Fibroblast of lung (primary cell): ENCODE measurements around the gene CUEDC1. TPM values are rescaled to one million over a fixed set of nuclear protein-coding genes. Genes with fewer than 3 reads are reported as not detected.

ENCODE experiments used
- DNase-seq, 2 donors: peaks; one replicate each; pipeline versions ENCODE4 v3.0.0 to v3.0.0-alpha.2; 2010; ENCODE audit warnings: low read depth in 2 of 2
- H2AFZ ChIP-seq: 2 replicates; pipeline ENCODE4 v1.5.1; 2012; ENCODE audit warnings: low read length, control low read depth, inconsistent platforms
- H3K27ac ChIP-seq: 2 replicates; pipeline ENCODE4 v1.5.1; 2011; ENCODE audit warnings: low read length, control low read depth; ENCODE audit not compliant: insufficient read depth
- H3K27me3 ChIP-seq: 2 replicates; pipeline ENCODE4 v1.5.1; 2011; ENCODE audit warnings: mild to moderate bottlenecking, low read length; ENCODE audit not compliant: control insufficient read depth, insufficient read depth
- H3K36me3 ChIP-seq: 2 replicates; pipeline ENCODE4 v1.5.1; 2011; ENCODE audit warnings: low read length; ENCODE audit not compliant: control insufficient read depth, insufficient read depth
- H3K4me1 ChIP-seq: 2 replicates; pipeline ENCODE4 v1.5.1; 2011; ENCODE audit warnings: low read length; ENCODE audit not compliant: control insufficient read depth, insufficient read depth; ENCODE audit errors: extremely low read depth
- H3K4me2 ChIP-seq: 2 replicates; pipeline ENCODE4 v1.5.1; 2011; ENCODE audit warnings: low read length, control low read depth; ENCODE audit not compliant: insufficient read depth; ENCODE audit errors: extremely low read depth
- H3K4me3 ChIP-seq, 4 experiments: fragments of 200-600 bp in 1 of 4; sonication (generic) in 1 of 4; replicated peaks in 1 of 4; 2 replicates each; pipeline ENCODE4 v1.5.1; 2011 to 2016; ENCODE audit warnings: low read length in 4 of 4, low read depth in 3 of 4, mild to moderate bottlenecking in 3 of 4, control low read depth in 2 of 4, inconsistent platforms in 1 of 4, mixed read lengths in 1 of 4; ENCODE audit not compliant: insufficient read depth in 1 of 4; ENCODE audit errors: control extremely low read depth in 1 of 4
- H3K79me2 ChIP-seq: 2 replicates; pipeline ENCODE4 v1.5.1; 2012; ENCODE audit warnings: mild to moderate bottlenecking, low read length, inconsistent platforms; ENCODE audit not compliant: control insufficient read depth, insufficient read depth
- H3K9ac ChIP-seq: 2 replicates; pipeline ENCODE4 v1.5.1; 2011; ENCODE audit warnings: mild to moderate bottlenecking, low read length, control low read depth; ENCODE audit not compliant: insufficient read depth
- H3K9me3 ChIP-seq: 2 replicates; pipeline ENCODE4 v1.5.1; 2012; ENCODE audit warnings: low read depth, low read length; ENCODE audit not compliant: control insufficient read depth, insufficient read depth
- H4K20me1 ChIP-seq: 2 replicates; pipeline ENCODE4 v1.5.1; 2011; ENCODE audit warnings: low read length; ENCODE audit not compliant: control insufficient read depth, insufficient read depth; ENCODE audit errors: extremely low read depth
- EZH2 ChIP-seq: IDR thresholded peaks from 2 replicates; pipeline ENCODE4 v1.5.1; 2012; ENCODE audit warnings: low read length, control low read depth, mild to moderate bottlenecking; ENCODE audit errors: missing control alignments
- polyA plus RNA-seq, 2 donors: library from polyadenylated mRNA; depleted of rRNA in 1 of 2; stranded (reverse) in 1 of 2; unstranded in 1 of 2; fragments of >200 nt; gene quantifications; 2 replicates each; pipeline ENCODE4 v1.2.1, GENCODE V29; 2011 to 2012; ENCODE audit warnings: missing spikeins in 1 of 2
- total RNA-seq: library from RNA; depleted of rRNA; stranded (reverse); fragments of >200 nt; gene quantifications from 2 replicates; pipeline ENCODE4 v1.2.1, GENCODE V29; 2014
- TF ChIP-seq, protein P1 (sequence below), 2 donors: IDR thresholded peaks in 1 of 2; conservative IDR thresholded peaks in 1 of 2; 1 replicate in 1 of 2; 2 replicates in 1 of 2; pipeline ENCODE4 v1.5.1; 2011 to 2012; ENCODE audit warnings: low read length in 2 of 2, control low read depth in 1 of 2, inconsistent platforms in 1 of 2, low read depth in 1 of 2, mild to moderate bottlenecking in 1 of 2

CUEDC1 gene
- total and polyA plus RNA-seq, 2 donors (not counting 1 experiment from before 2014, with no cell fraction given) = 11.9 to 34.9 TPM

DNA sequence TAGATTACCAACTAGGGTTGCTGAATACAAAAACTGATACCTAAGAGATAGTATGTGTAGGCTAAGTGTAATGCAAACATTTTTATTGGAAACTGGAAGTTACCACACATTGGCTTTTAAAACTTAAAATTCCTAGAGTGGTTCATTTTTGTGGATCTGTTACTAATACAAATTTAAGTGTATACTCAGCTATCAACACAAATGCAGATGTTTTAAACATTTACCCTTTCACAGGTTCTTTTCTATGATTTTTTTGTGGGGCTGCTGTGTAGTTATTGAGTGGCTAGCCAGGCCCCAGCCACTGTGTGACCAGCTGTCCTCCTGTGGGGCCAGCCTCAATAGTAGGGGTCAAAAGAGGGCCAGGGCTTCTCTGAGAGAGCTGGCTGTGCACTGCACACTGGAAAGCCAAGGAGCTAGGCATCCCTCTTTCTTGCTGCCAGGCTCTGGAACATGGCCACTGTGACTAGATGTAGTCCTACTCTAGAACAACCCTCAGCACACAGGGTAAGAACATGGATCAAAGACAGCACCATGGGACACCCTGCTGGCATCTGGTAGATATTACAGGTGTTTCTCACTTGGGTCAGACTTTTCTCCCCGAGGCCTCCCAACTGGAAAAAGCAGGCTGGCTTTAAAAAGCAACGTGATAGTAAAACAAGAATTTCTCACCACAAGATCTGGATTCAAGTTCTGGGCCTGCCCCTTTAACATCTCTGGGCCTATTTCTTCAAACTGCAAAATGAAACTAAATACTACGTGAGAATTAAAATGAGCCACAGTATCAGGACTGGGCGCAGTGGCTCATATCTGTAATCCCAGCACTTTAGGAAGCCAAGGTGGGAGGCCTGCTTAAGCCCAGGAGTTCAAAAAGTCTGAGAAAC, 40.1 kb upstream of the CUEDC1 start:
- H3K27ac ChIP-seq = no peak overlapping the region
- DNase-seq = peak; percentile 69 to 84

DNA sequence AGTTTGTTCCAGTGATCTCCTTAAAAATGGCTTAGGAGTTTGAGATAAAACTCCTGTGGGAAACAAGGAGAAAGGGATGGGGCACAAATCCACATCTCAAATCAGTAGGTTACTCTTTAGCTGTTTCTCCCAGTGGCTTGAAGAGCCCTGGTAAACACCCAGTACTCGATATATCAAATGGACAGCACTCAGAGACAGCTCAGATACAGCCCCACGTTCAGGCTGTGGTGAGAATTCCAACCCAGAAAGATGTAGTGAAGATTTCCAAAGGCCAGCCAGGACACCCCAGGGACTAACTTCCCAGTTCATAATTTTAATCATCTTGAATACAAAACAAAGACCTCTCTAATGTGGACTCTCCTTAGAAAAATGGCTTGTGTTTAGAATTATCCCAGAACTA, 39.2 kb upstream of the CUEDC1 start:
- Histone ChIP-seq H3K27ac (no peak overlapping the region), H3K27me3 (no peaks in the 10 kb centered on the region), H3K4me3 (no peak overlapping the region), H3K79me2 (peaks cover 7% of the 10 kb centered on the region), H3K36me3 (peaks cover 2% of the 10 kb centered on the region), H3K9ac (no peak overlapping the region), H3K4me1 (peaks cover 2% of the 10 kb centered on the region), H2AFZ (no peak overlapping the region), H3K4me2 (no peak overlapping the region), H3K9me3 (no peaks in the 10 kb centered on the region), H4K20me1 (no peaks in the 10 kb centered on the region)
- TF ChIP-seq EZH2 = no peak
- TF ChIP-seq, protein P1, sequence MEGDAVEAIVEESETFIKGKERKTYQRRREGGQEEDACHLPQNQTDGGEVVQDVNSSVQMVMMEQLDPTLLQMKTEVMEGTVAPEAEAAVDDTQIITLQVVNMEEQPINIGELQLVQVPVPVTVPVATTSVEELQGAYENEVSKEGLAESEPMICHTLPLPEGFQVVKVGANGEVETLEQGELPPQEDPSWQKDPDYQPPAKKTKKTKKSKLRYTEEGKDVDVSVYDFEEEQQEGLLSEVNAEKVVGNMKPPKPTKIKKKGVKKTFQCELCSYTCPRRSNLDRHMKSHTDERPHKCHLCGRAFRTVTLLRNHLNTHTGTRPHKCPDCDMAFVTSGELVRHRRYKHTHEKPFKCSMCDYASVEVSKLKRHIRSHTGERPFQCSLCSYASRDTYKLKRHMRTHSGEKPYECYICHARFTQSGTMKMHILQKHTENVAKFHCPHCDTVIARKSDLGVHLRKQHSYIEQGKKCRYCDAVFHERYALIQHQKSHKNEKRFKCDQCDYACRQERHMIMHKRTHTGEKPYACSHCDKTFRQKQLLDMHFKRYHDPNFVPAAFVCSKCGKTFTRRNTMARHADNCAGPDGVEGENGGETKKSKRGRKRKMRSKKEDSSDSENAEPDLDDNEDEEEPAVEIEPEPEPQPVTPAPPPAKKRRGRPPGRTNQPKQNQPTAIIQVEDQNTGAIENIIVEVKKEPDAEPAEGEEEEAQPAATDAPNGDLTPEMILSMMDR (conservative IDR thresholded peaks at IDR 0.05 in 1 of 2, IDR thresholded peaks at IDR 0.05 in 1 of 2; ENCODE audit: low read depth in 1 of 2, low read length in 2 of 2) = no peak
- DNase-seq = no peak

More for the DNA sequence above, 40.1 kb upstream of the CUEDC1 start:
- TF ChIP-seq, protein P1 (conservative IDR thresholded peaks at IDR 0.05 in 1 of 2, IDR thresholded peaks at IDR 0.05 in 1 of 2; ENCODE audit: low read depth in 1 of 2, low read length in 2 of 2) = peak; percentile 64 to 71
- TF ChIP-seq EZH2 = no peak
- no peak overlapping the region for H2AFZ ChIP-seq
- no peaks in the 10 kb centered on the region for H3K9me3 ChIP-seq
- peaks cover 2% of the 10 kb centered on the region for H3K4me1 ChIP-seq
- H3K4me2 ChIP-seq = no peak overlapping the region
- peaks cover 7% of the 10 kb centered on the region for H3K79me2 ChIP-seq
- peaks cover 2% of the 10 kb centered on the region for H3K36me3 ChIP-seq
- no peak overlapping the region for H3K9ac ChIP-seq
- H4K20me1 ChIP-seq = no peaks in the 10 kb centered on the region
- no peaks in the 10 kb centered on the region for H3K27me3 ChIP-seq
- no peak overlapping the region for H3K4me3 ChIP-seq

DNA sequence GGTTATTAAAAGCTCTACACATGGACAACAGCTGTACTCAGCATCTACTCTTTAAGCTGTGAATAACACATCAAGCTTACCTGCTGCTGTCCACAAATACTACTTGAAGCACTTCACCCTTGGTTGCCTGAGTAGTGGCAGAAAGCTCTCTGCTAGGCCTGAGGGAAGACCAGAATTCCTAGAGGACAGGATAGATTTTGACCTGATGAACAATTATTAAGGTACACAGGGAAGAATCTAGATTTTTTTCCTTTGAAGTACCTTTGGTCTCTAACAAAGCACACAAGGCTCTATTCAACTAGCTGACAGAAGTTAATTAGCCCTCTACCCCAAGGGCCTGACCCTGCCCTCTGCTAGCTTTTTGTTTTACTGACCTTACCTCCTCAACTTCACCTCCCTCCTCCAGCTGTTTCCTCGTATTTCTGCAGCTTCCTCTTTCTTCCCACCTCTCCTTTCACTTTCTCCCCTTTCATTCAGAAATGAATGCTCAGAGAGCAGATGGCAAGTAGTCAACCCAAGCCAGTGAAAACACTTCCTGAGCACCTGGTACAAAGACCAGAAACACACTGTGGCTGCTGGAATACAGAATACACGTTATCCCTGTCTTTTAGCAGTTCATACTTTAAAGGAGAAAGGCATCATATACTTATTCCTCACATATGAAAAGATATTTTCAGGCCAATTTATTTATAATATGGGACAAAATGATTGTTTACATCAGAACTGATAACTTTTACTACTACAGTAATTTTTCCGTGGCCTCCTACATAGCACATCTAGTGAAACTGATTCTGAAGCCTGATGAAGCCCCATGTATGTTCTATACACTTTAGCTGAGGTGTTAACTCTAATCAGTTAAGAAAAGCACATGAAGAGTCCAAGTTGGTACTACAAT, 38.5 kb upstream of the CUEDC1 start:
- Histone ChIP-seq H3K9ac (no peak overlapping the region), H3K27ac (no peak overlapping the region), H3K4me2 (no peak overlapping the region)

More for the DNA sequence above, 38.5 kb upstream of the CUEDC1 start:
- Histone ChIP-seq H3K27me3 (no peaks in the 10 kb centered on the region), H2AFZ (no peak overlapping the region), H3K4me3 (no peak overlapping the region), H3K4me1 (peaks cover 6% of the 10 kb centered on the region), H3K36me3 (peaks cover 2% of the 10 kb centered on the region), H3K79me2 (peaks cover 2% of the 10 kb centered on the region), H4K20me1 (no peaks in the 10 kb centered on the region), H3K9me3 (no peaks in the 10 kb centered on the region)
- TF ChIP-seq EZH2 = no peak
- TF ChIP-seq, protein P1 (conservative IDR thresholded peaks at IDR 0.05 in 1 of 2, IDR thresholded peaks at IDR 0.05 in 1 of 2; ENCODE audit: low read depth in 1 of 2, low read length in 2 of 2) = no peak
- DNase-seq = no peak
